Skeletal muscle tissue (tissue), 5 donors: Measurements from ENCODE around the gene PROKR2. TPM values are rescaled to one million over a fixed set of nuclear protein-coding genes. Genes with fewer than 3 reads are reported as not detected.

Experiments
- H3K27ac ChIP-seq: one replicate; pipeline ENCODE4 v1.7.0; 2013; ENCODE audit warnings: mild to moderate bottlenecking, low read depth, low read length, inconsistent platforms
- H3K27me3 ChIP-seq, 3 donors: one replicate each; pipeline ENCODE4 v1.7.0; 2013; ENCODE audit warnings: low read length in 3 of 3; ENCODE audit not compliant: control insufficient read depth in 3 of 3, insufficient read depth in 3 of 3
- H3K36me3 ChIP-seq, 3 donors: one replicate each; pipeline ENCODE4 v1.7.0; 2013; ENCODE audit warnings: low read length in 3 of 3; ENCODE audit not compliant: control insufficient read depth in 3 of 3, insufficient read depth in 3 of 3
- H3K4me1 ChIP-seq, 3 donors: one replicate each; pipeline ENCODE4 v1.7.0; 2013; ENCODE audit warnings: low read length in 3 of 3, mild to moderate bottlenecking in 3 of 3; ENCODE audit not compliant: control insufficient read depth in 3 of 3, insufficient read depth in 3 of 3
- H3K4me3 ChIP-seq, 3 donors: one replicate each; pipeline ENCODE4 v1.7.0; 2013; ENCODE audit warnings: low read length in 3 of 3
- H3K9ac ChIP-seq, 3 donors: one replicate each; pipeline ENCODE4 v1.7.0; 2013; ENCODE audit warnings: low read length in 3 of 3, mild to moderate bottlenecking in 3 of 3, moderate library complexity in 2 of 3, low read depth in 1 of 3
- H3K9me3 ChIP-seq, 3 donors: one replicate each; pipeline ENCODE4 v1.7.0; 2013; ENCODE audit warnings: low read length in 3 of 3; ENCODE audit not compliant: control insufficient read depth in 3 of 3
- small RNA-seq: library from RNA; depleted of rRNA; stranded (forward); fragments of <200 nt; gene quantifications from one replicate; pipeline ENCODE3, GENCODE V24; 2014
- total RNA-seq: library from RNA; depleted of rRNA; stranded (reverse); fragments of >200 nt; gene quantifications from one replicate; pipeline ENCODE4 v1.2.3, GENCODE V29; 2014
- donor health status: Osteomylitis.

Gene PROKR2
- total RNA-seq, 1 donor from 2014 or later, result not detected

GRCh38 chr20:5297280-5298004 lies 19.3 kb downstream of the PROKR2 start:
- Histone ChIP-seq H3K27me3 (no peaks in the 10 kb centered on the region), H3K9me3 (no peaks in the 10 kb centered on the region), H3K4me3 (no peak overlapping the region)

GRCh38 chr20:5290596-5290995 lies 26.2 kb downstream of the PROKR2 start:
- H3K27me3 ChIP-seq, result no peaks in the 10 kb centered on the region
- H3K4me1 ChIP-seq, result no peaks in the 10 kb centered on the region
- no peak overlapping the region for H3K4me3 ChIP-seq
- H3K9ac ChIP-seq, result no peak overlapping the region
- H3K9me3 ChIP-seq, result no peaks in the 10 kb centered on the region
- H3K27ac ChIP-seq, result no peak overlapping the region
- H3K36me3 ChIP-seq, result no peaks in the 10 kb centered on the region

More at GRCh38 chr20:5297280-5298004, 19.3 kb downstream of the PROKR2 start:
- no peak overlapping the region for H3K27ac ChIP-seq
- no peaks in the 10 kb centered on the region for H3K4me1 ChIP-seq
- no peak overlapping the region for H3K9ac ChIP-seq
- H3K36me3 ChIP-seq, result no peaks in the 10 kb centered on the region

- Histone ChIP-seq H3K27me3 (no peaks in the 10 kb centered on the region), H3K27ac (no peak overlapping the region), H3K9ac (no peak overlapping the region), H3K4me1 (no peaks in the 10 kb centered on the region), H3K9me3 (no peaks in the 10 kb centered on the region), H3K4me3 (no peak overlapping the region), H3K36me3 (no peaks in the 10 kb centered on the region)
Measured at GRCh38 chr20:5282561-5282960, 34.2 kb downstream of the PROKR2 start.

GRCh38 chr20:5279661-5280060 lies 37.1 kb downstream of the PROKR2 start:
- H3K27me3 ChIP-seq, result no peaks in the 10 kb centered on the region
- H3K4me1 ChIP-seq, result no peaks in the 10 kb centered on the region
- H3K4me3 ChIP-seq, result no peak overlapping the region
- no peak overlapping the region for H3K9ac ChIP-seq
- H3K9me3 ChIP-seq, result no peaks in the 10 kb centered on the region
- H3K36me3 ChIP-seq, result no peaks in the 10 kb centered on the region
- no peak overlapping the region for H3K27ac ChIP-seq

- H3K9me3 ChIP-seq, result no peaks in the 10 kb centered on the region
- H3K4me1 ChIP-seq, result no peaks in the 10 kb centered on the region
- H3K27ac ChIP-seq, result no peak overlapping the region
- no peak overlapping the region for H3K9ac ChIP-seq
- no peaks in the 10 kb centered on the region for H3K36me3 ChIP-seq
- H3K27me3 ChIP-seq, result no peaks in the 10 kb centered on the region
- H3K4me3 ChIP-seq, result no peak overlapping the region
Measured at GRCh38 chr20:5272268-5272667, 44.5 kb downstream of the PROKR2 start.

GRCh38 chr20:5270603-5271002 lies 46.2 kb downstream of the PROKR2 start:
- Histone ChIP-seq H3K27ac (no peak overlapping the region), H3K9me3 (no peaks in the 10 kb centered on the region), H3K9ac (no peak overlapping the region), H3K36me3 (no peaks in the 10 kb centered on the region), H3K4me1 (no peaks in the 10 kb centered on the region), H3K4me3 (no peak overlapping the region), H3K27me3 (no peaks in the 10 kb centered on the region)

- Histone ChIP-seq H3K9ac (no peak overlapping the region), H3K9me3 (no peaks in the 10 kb centered on the region), H3K36me3 (no peaks in the 10 kb centered on the region), H3K4me1 (no peaks in the 10 kb centered on the region), H3K27ac (no peak overlapping the region), H3K4me3 (no peak overlapping the region), H3K27me3 (peaks cover 0 to 4% (median 0%) of the 10 kb centered on the region in 3 donors)
Measured at GRCh38 chr20:5268449-5268848, 48.3 kb downstream of the PROKR2 start.

- Histone ChIP-seq H3K9ac (no peak overlapping the region), H3K9me3 (no peaks in the 10 kb centered on the region), H3K36me3 (no peaks in the 10 kb centered on the region), H3K27me3 (peaks cover 0 to 4% (median 0%) of the 10 kb centered on the region in 3 donors), H3K4me3 (no peak overlapping the region), H3K27ac (no peak overlapping the region), H3K4me1 (no peaks in the 10 kb centered on the region)
Measured at GRCh38 chr20:5267092-5267491, 49.7 kb downstream of the PROKR2 start.

Small RNA genes within 50 kb of the gene (small RNA-seq; reads per million reads assigned to genes)
- gene RNA5-8SP7, result not detected

Other genes with a start within 250 kb of the PROKR2 start
- gene TMEM230, start 203.9 kb downstream of the PROKR2 start, total RNA-seq, result 68.9 TPM
- gene PCNA, start 197.0 kb downstream of the PROKR2 start, total RNA-seq, result 35.5 TPM
- gene CDS2, start 189.9 kb downstream of the PROKR2 start, total RNA-seq, result 27.1 TPM